ENCODE data around the gene MMP15. TPM values are rescaled to one million over a fixed set of nuclear protein-coding genes. Genes with fewer than 3 reads are reported as not detected.
"Not testable (repeated sequence)": the region's sequence is repeated elsewhere in the genome, so short reads cannot be mapped to it uniquely, and the experiment has no call there.

Gene MMP15
- polyA plus RNA-seq, 4 donors, result 12.0 to 19.0 (median 13.0) TPM

DNA sequence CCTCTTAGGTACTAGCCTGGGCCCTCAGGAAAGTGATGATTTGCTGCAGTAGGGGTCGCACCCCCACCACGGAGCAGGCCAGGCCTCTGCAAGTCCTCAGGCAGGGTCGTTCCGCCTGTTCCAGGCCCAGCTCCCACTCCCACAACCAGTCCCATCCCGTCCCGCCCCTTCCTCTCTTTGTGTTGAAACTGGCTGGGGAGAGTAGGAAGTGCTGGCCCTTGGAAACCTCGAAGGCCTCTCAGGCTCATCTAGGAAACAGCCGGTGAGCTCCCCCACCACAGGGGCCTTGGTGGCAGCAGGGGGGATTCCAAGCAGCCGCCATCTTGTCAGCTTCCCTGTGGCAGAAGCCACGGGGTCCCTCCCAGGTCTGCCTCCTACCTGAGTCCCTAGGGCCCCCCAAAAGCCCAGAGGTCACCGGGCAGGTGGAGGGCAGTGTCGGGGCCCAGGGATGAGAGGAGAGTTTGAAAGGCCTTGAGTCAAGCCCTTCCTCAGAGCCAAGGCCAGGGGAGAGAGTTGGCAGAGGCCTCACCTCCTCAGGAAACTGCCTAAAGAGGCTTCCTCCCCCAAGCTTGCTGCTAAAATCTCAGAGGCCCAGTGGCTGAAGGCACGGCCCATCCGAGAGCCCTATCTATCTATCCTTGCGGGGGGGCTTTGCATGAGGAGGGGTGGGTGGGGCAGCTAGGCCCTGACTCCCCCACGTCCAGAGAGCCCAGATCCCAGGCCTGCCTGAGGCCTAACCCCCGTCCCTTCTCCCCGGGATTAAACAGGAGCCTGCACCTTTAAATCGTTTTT lies 22.2 kb downstream of the MMP15 start:
- no peak for DNase-seq (ENCODE audit: low read depth in 4 of 4, low spot score in 3 of 4)

DNA sequence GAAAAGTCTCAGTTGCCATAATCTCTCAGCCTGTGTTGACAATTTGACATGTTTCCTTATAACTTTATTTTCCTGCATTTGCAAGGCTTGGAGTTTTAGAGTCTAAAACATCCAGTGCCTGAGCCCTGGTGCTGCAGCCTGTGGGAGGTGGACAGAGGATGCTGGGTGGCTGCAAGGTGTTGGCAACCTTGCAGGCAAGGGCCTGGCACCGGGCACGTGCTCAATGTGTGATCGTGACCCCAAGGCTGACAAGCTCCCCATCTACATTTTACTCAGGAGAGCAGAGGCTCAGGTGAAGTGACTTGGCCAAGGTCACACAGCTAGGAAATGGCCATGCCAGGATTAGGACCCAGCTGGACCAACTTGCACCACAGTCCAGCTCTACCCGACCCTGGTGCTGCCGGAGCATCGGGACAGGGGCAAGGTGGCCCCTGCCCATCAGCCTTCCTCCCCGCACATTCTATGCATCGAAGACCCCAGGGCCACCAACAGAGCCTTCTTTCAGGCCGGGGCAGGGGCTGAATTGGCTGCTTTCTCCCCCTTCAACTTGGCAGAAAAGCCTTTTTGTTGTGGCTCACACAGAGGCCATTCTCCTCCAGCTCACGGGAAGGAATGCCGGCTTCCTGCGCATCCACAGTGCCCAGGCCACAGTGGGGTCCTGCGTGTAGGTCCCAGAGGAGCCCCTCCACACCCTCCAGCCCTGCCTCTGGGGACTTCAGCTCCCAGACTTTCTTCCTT lies 23.1 kb downstream of the MMP15 start:
- DNase-seq (ENCODE audit: low read depth in 4 of 4, low spot score in 3 of 4), result no peak

DNA sequence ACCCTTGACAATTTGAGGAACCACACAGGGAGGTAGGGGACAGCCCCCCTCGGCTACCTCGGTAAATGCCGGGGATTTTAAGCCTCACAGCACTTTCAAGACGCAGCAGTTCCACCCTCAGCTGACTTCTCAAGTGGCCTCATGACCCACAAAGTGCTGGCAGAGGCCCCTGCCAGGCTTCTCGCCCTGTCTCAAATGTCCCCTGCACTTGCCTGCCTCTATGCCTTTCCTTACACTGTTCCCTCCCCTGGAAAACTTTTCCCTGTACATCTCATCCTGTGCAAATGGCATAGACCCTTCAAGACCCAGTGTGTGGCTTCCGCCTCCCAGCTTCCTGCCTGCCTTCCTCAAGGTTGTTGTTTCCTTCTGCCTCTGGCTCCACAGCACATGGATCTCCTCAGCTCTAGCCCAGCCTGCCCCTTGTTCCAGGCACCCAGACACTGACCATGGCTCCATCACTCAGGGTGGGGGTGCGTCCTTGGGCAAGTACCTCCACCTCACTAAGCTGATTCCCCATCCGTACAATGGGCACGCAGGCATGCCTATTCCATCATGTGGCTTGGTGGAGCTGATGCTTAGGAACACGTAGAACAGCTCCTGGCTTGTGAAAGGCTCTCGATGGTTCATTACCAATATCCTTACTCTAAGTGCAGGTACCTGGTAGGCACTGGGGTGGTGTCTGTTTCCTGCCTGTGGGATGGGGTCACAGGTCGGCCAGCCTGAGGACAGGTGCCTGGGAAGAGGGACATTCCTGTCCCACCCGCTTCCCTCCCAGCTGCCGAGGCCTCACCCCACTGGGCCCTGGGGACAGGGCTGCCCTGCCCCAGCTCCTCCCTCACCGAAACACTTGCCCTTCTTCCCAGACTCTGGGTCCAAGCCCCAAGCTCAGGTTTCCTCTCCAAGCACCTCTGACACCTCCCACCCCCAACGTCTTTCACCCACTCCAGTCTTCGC lies 24.0 kb downstream of the MMP15 start:
- DNase-seq (ENCODE audit: low read depth in 4 of 4, low spot score in 3 of 4), result no peak

DNA sequence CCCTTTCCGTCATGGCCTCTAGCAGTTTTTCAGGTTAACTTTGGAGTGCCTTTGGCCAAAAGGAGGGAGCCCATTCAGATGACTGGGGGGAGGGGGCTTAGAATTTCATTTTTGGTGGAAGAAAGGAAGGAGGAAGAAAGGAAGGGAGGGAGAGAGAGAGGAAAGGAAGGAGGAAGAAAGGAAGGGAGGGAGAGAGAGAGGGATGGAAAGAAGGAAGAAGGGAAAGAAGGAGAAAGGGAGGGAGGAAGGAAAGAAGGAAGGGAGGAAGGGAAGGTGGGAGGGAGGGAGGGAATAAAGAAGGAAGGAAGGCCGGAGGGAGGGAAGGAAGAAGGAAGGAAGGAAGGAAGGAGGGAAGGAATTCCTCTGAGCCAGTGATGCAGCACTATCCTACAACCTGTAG lies 25.7 kb downstream of the MMP15 start:
- no peak for DNase-seq (ENCODE audit: low read depth in 4 of 4, low spot score in 3 of 4)

DNA sequence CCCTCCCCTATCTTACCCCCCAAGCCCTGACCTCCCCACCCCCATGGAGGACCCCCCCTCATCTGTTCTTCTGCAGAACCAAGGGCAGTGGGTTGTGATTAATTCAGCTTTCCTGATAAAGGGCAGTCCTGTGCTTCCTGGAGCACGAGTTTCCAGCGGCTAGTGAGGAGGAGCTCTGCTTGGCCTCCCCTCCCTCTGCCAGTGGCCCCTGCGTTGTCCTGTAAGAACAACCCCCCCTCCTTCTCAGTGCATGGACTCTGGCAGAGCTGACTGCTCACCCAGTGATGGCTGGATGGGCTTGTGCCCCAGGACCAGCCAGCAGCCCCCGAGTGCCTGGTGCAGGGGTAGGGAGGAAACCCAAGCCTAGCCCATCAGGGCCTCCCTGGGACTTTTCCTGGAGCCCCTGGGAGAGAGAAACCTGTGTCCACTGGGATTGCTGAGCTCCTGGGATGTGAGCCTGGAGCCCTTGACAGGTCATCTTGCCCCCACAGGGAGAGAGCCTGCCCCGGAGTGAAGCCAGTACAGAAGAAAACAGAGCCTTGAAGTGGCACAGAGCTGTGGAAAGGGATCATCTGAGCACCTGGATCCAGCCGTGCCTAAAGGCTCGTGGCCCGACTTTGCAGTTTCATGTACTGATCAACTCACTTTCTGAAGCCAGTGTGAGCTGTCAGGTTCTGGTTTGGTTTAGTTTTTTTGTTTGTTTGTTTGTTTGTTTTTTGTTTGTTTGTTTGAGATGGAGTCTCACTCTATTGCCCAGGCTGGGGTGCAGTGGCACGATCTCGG lies 26.5 kb downstream of the MMP15 start:
- DNase-seq (ENCODE audit: low read depth in 4 of 4, low spot score in 3 of 4), result no peak

DNA sequence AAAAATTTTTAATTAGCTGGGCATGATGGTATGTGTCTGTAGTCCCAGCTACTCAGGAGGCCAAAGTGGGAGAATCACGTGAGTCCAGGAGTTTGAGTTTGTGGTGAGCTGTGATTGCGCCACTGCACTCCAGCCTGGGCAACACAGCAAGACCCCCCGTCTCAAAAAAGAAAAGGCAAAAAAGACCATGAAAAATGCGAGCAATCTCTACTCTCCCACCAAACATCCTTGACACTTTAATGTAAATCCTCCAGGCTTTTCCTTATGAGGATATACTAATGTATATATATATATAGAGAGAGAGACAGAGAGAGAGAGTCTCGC lies 28.1 kb downstream of the MMP15 start:
- no peak for DNase-seq (ENCODE audit: low read depth in 4 of 4, low spot score in 3 of 4)

DNA sequence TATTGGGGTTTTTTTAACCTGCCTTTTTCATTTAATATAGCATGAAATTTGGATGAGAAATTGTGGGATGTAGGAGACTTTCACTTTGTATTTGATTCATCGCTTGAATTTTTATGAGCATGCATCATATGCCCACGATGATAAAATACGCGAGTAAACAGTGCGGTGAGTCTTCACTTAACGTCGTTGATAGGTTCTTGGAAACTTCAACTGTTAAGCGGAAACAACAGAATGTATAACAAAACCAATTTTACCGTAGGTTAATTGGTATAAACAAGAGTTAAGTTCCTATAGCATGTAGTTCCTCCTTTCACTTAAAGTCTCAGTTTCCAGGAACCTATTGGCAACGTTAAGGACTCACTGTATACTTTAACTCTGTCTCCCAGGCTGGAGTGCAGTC lies 28.7 kb downstream of the MMP15 start:
- DNase-seq (ENCODE audit: low read depth in 4 of 4, low spot score in 3 of 4), result no peak

DNA sequence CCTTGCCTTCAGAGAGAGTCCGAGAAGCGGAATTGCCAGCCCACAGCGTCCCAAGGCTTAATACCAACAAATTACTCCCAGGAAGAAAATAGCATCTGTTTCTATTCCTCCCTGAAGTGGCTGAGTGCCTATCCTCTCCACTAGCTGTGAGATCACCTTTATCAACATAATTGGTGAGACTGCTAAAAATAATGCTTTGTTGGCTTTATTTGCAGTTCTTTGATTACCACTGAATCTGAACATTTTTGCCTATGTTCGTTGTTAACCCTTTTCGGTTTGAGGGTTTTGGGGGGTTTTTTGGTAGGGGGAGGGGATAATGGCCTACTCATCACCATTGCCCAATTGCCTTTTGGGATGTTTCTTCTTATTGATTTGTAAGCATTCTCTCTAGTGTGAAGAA lies 31.0 kb downstream of the MMP15 start:
- DNase-seq (ENCODE audit: low read depth in 4 of 4, low spot score in 3 of 4), result no peak

DNA sequence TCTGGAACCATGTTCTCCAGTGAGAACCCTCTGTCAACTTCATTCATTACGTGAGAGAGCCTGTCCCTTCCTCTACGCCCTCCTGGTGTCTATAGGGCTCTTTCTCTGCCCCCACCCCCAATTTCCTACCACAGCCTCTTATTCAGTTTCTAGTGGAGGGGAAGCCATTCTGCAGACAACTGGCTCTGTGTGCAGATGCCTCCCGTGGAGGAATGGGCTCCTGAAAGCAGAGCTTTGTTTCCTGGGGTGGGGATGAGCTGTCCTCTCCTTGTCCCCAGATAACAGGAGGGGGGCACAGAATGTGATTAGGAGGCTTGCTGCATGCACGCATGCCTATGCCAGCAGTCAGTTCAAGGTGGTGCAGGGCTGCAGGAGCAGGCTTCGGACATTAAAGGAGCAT lies 31.6 kb downstream of the MMP15 start:
- no peak for DNase-seq (ENCODE audit: low read depth in 4 of 4, low spot score in 3 of 4)

DNA sequence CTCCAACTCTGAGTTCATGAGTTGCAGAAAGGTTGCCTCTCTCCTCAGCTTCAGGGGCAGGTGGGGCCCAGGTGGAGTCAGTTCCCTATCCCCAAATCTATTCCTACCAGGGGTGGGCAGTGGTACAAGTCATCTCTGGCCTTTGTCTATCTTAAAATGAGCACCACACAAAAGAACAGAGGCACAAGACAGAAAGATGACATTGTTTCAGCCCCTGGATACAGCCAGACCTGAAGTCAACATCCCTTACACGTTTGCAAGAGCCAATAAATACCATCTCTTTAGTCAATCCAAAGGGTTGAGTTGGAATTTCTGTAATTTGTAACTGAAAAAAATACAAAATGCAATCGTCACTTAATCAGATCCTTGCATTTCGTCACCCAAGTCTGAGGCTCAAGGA lies 32.2 kb downstream of the MMP15 start:
- DNase-seq (ENCODE audit: low read depth in 4 of 4, low spot score in 3 of 4), result no peak

DNA sequence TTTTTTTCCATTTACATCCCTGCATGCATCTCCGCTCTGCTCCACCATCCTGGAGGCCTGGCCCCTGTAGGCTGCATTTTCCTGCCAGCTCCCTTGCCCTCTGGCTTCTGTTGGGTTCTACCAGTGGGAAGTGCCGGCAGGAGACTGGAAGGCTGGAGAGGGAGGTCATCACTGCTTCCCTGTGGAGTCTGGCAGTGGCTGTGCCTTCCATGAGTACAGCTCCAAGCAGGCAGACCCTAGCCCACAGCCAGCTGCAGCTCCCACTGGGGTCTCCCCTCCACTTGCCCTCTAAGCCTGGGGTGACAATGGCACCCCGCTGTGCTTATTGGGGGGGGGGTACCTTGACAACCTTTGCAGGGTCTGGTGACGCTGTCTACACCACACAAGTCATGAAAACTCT lies 37.3 kb downstream of the MMP15 start:
- DNase-seq (ENCODE audit: low read depth in 4 of 4, low spot score in 3 of 4), result no peak

DNA sequence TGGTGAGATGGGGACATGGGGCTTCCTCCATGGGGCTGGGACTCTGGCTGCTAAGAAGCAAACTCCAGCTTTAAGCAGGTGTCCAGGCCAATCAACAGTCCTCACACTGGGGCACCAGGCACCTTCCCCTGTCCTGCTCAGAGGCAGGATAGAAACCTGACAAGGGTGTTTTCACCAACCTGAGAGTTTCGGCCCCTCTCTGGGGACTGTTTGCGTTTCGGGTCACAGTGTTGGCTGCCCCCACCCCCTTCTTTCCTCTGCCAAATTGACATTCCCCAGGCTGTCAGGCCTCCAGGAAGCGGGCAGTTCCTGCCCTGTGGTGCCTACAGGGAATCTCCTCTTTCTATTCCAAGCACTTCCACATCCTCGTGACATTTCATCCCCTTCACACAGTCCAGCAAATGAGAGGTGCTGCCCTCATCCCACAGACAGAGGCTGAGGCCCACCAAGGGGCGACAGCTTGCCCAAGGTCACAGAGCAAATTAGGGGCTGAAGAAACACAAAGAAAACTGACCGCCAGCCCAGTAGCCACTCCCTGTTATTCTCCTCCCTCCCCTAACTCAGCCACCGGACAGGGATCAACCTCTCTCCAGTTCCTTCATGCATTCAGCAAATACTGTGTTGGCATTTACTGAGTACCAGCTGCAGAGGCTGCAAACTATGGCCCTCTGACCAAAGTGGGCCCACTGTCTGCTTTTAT lies 38.0 kb downstream of the MMP15 start:
- DNase-seq (ENCODE audit: low read depth in 4 of 4, low spot score in 3 of 4), result no peak

DNA sequence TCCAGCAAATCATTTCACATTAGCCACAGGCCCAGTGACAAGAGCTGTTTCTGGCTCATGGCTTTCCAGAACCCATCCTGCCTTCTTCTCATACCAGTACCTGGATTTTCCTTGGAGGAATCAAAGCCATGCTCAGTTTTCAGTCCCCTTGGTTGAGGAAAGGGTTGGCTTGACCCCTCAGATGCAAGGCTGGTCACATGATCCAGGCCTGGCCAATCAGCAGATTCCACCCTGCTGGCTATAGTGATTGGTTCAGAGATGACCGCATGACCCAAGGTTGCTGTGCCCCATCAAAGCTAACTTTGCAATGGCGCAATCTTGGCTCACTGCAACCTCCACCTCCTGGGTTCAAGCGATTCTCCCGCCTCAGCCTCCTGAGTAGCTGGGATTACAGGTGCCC lies 45.0 kb downstream of the MMP15 start:
- DNase-seq (ENCODE audit: low read depth in 4 of 4, low spot score in 3 of 4), result no peak

DNA sequence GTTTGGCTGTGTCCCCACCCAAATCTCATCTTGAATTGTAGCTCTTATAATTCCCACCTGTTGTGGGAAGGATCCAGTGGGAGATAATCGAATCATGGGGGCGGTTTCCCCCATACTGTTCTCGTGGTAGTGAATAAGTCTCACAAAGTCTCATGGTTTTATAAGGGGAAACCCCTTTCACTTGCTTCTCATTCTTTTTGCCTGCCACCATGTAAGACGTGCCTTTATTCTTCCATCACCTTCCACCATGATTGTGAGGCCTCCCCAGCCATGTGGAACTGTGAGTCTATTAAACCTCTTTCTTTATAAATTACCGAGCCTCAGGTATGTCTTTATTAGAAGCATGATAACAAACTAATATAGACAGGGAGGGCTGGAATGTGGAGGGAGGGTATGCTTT lies 46.6 kb downstream of the MMP15 start:
- DNase-seq (ENCODE audit: low read depth in 4 of 4, low spot score in 3 of 4), result not testable (repeated sequence)

DNA sequence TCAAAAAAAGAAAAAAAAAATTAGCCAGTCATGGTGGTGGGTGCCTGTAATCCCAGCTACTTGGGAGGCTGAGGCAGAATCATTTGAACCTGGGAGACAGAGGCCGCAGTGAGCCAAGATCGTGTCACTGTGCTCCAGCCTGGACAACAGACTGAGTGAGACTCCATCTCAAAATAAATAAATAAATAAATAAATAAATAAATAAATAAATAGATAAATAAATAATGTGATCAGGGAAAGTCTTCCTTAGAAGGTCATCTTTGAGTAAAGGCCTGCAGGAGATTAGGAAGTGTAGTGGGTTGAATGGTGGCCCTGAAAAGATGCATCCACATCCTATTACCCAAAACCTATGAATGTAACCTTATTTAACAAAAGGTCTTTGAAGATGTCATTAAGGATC lies 47.5 kb downstream of the MMP15 start:
- not testable (repeated sequence) for DNase-seq (ENCODE audit: low read depth in 4 of 4, low spot score in 3 of 4)

DNA sequence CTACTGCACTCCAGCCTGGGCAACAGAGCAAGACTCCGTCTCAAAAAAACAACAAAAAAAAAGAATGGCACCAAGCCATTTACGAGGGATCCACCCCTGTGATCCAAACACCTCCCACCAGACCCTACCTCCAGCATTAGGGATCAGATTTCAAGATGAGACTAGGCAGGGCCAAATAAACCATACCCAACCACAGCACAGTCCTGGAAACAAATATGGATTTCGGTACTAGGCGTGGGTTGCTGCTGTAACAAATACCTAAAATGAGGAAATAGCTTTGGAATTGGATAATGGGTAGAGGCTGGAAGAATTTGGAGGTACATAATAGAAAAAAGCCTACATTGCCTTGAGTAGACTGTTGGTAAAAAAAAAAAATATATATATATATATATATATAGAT lies 49.1 kb downstream of the MMP15 start:
- DNase-seq (ENCODE audit: low read depth in 4 of 4, low spot score in 3 of 4), result no peak

DNA sequence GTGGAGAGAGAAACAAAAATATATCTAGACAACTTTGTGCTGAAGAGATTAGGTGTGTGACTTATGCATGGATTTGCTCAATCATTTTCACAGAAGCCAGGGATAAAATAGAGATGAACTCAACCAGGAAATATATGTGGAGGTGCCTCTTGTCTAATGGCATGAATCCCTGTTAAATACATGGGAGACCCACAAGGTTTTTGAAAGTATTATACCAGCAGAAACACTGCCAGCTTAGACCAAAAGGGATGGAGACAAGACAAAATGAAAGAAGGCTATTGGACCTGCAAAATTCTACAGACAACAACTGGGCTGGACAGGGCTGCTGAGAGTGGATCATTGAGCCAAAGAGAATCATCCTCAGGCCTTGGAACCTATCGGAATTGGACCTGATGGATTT lies 51.0 kb downstream of the MMP15 start:
- no peak for DNase-seq (ENCODE audit: low read depth in 4 of 4, low spot score in 3 of 4)

DNA sequence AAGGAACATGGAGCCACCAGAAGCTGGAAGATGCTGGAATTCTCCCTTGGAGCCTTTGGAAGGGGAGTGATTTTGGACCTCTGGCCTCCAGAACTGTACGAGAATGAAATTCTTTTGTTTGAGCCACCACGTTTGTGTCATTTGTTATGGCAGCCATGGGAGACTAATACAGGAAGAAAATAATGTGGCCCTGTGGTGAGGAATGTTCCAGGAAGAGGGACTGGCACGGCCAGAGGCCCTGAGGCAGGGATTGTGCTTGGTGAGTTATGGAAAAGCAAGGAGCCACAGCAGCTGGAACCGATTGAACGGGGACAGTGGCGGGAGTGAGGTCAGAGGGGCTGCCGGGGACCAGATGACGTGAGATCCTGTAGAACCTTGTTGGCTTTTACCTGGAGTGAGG lies 52.2 kb downstream of the MMP15 start:
- DNase-seq (ENCODE audit: low read depth in 4 of 4, low spot score in 3 of 4), result no peak

DNA sequence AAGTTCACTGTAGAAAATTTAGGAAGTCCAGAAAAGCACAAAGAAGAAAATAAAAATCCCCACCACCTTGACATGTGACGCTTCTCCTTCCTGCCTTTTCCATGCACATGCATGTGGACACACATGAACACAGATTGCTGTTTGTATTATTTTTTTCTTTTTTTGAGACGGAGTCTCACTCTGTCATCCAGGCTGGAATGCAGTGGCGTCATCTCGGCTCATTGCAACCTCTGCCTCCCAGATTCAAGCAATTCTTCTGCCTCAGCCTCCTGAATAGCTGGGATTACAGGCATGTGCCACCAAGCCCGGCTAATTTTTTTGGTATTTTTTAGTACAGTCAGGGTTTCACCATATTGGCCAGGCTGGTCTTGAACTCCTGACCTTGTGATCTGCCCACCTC lies 55.1 kb downstream of the MMP15 start:
- not testable (repeated sequence) for DNase-seq (ENCODE audit: low read depth in 4 of 4, low spot score in 3 of 4)

DNA sequence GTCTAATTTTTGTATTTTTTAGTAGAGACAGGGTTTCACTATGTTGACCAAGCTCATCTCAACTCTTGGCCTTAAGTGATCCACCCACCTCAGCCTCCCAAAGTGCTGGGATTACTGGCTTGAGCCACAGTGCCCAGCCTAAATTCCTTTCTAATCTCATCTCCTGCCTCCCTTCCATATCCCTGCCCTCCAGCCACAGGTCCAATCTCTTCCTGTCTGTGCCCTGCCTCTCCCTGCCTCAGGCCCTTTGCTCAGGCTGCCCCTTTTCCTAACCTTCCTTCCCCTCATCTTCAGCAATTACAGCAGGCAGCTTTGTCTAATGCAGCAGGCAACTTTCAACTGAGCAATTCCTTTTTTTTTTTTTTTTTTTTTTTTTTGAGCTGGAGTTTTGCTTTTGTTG lies 56.8 kb downstream of the MMP15 start:
- DNase-seq (ENCODE audit: low read depth in 4 of 4, low spot score in 3 of 4), result no peak

All from left renal pelvis (tissue), 4 donors.